B cell (primary cell): ENCODE measurements around the gene DHDH. TPM values are rescaled to one million over a fixed set of nuclear protein-coding genes. Genes with fewer than 3 reads are reported as not detected.

Source experiments
- ATAC-seq: fragments of 200-7000 bp; cut with Tn5 transposase; one replicate; pipeline ENCODE4 v1.10.0; 2021; ENCODE audit warnings: low read depth, mild to moderate bottlenecking, moderate number of reproducible peaks, moderate library complexity
- CTCF ChIA-PET: fragments of 350-600 bp; sonication (Branson Sonifier 250); formaldehyde crosslinking; loops from one replicate; lab custom pipeline; 2021; ENCODE audit warnings: antibody characterized with exemption, inconsistent platforms; lab: Charles Lee
- POLR2A ChIA-PET: fragments of 350-600 bp; sonication (Branson Sonifier 250); formaldehyde crosslinking; loops from one replicate; lab custom pipeline; 2021; ENCODE audit warnings: antibody characterized with exemption; lab: Charles Lee
- DNase-seq: peaks from one replicate; pipeline ENCODE4 v3.0.0; 2013
- H2AFZ ChIP-seq: 2 replicates; pipeline ENCODE4 v1.6.1; 2012; ENCODE audit warnings: mild to moderate bottlenecking, low read depth, low read length; ENCODE audit not compliant: insufficient read depth, poor library complexity, severe bottlenecking
- H3K27ac ChIP-seq, 2 donors: 1 replicate in 1 of 2; 2 replicates in 1 of 2; pipeline ENCODE4 v1.5.1; 2012 to 2013; ENCODE audit warnings: low read length in 2 of 2, mild to moderate bottlenecking in 2 of 2, moderate library complexity in 1 of 2
- H3K27me3 ChIP-seq, 4 experiments: fragments of 200-600 bp in 1 of 4; sonication (generic) in 1 of 4; replicated peaks in 1 of 4; 1 replicate in 2 of 4; 2 replicates in 2 of 4; pipeline versions ENCODE4 v1.6.1 to v1.7.0; 2013 to 2016; ENCODE audit warnings: low read length in 3 of 4, mild to moderate bottlenecking in 2 of 4, mixed read lengths in 1 of 4, moderate library complexity in 1 of 4; ENCODE audit not compliant: insufficient read depth in 4 of 4, control insufficient read depth in 3 of 4; ENCODE audit errors: control extremely low read depth in 1 of 4
- H3K36me3 ChIP-seq, 2 experiments: replicated peaks in 1 of 2; 1 replicate in 1 of 2; 2 replicates in 1 of 2; pipeline versions ENCODE4 v1.6.1 to v1.7.1; 2013; ENCODE audit warnings: low read length in 1 of 2; ENCODE audit not compliant: insufficient read depth in 2 of 2, control insufficient read depth in 1 of 2; ENCODE audit errors: control extremely low read depth in 1 of 2, extremely low read depth in 1 of 2
- H3K4me1 ChIP-seq, 2 donors: fragments of 200-600 bp in 1 of 2; sonication (generic) in 1 of 2; 1 replicate in 1 of 2; 2 replicates in 1 of 2; pipeline versions ENCODE4 v1.5.1 to v1.6.1; 2013 to 2017; ENCODE audit warnings: low read length in 2 of 2; ENCODE audit not compliant: control insufficient read depth in 2 of 2, insufficient read depth in 2 of 2
- H3K4me2 ChIP-seq: replicated peaks from 2 replicates; pipeline ENCODE3; 2012; ENCODE audit warnings: mild to moderate bottlenecking, low read depth, low read length; ENCODE audit not compliant: poor library complexity, severe bottlenecking
- H3K4me3 ChIP-seq, 5 experiments: fragments of 200-600 bp in 1 of 5; sonication (generic) in 1 of 5; 1 replicate in 3 of 5; 2 replicates in 2 of 5; pipeline versions ENCODE4 v1.5.1 to v1.7.0; 2011 to 2016; ENCODE audit warnings: low read length in 4 of 5, mild to moderate bottlenecking in 4 of 5, low read depth in 2 of 5, control low read depth in 1 of 5, moderate library complexity in 1 of 5; ENCODE audit not compliant: insufficient read depth in 1 of 5; ENCODE audit errors: control extremely low read depth in 1 of 5, extremely low read depth in 1 of 5
- H3K79me2 ChIP-seq: fragments of 200-600 bp; sonication (generic); one replicate; pipeline ENCODE4 v1.6.0; 2016; ENCODE audit warnings: low read length; ENCODE audit not compliant: control insufficient read depth, insufficient read depth
- H3K9ac ChIP-seq: fragments of 200-600 bp; sonication (generic); 2 replicates; pipeline ENCODE4 v1.6.1; 2017; ENCODE audit warnings: mild to moderate bottlenecking, low read length, moderate library complexity
- H3K9me3 ChIP-seq, 3 donors: one replicate each; pipeline versions ENCODE4 v1.6.1 to v1.7.1; 2013; ENCODE audit warnings: low read length in 2 of 3; ENCODE audit not compliant: control insufficient read depth in 2 of 3, insufficient read depth in 1 of 3; ENCODE audit errors: control extremely low read depth in 1 of 3
- H4K20me1 ChIP-seq: 2 replicates; pipeline ENCODE4 v1.6.0; 2012; ENCODE audit warnings: mild to moderate bottlenecking, low read length; ENCODE audit not compliant: insufficient read depth, control insufficient read depth, poor library complexity, severe bottlenecking
- H3K27ac Mint-ChIP-seq: one replicate; pipeline ENCODE4 v1.8.0; 2021; ENCODE audit warnings: mixed read lengths
- H3K27me3 Mint-ChIP-seq: one replicate; pipeline ENCODE4 v1.8.0; 2021; ENCODE audit warnings: mixed read lengths
- H3K4me1 Mint-ChIP-seq: one replicate; pipeline ENCODE4 v1.8.0; 2021; ENCODE audit warnings: mixed read lengths
- H3K4me3 Mint-ChIP-seq: one replicate; pipeline ENCODE4 v1.8.0; 2021; ENCODE audit warnings: mixed read lengths
- H3K9me3 Mint-ChIP-seq: one replicate; pipeline ENCODE4 v1.8.0; 2022; ENCODE audit warnings: mixed read lengths; ENCODE audit not compliant: insufficient read depth
- CTCF ChIP-seq: fragments of 200-600 bp; IDR thresholded peaks from one replicate; pipeline ENCODE4 v1.8.0; 2022; ENCODE audit warnings: antibody characterized with exemption, mild to moderate bottlenecking
- EZH2 ChIP-seq: IDR thresholded peaks from 2 replicates; pipeline ENCODE4 v1.6.1; 2012; ENCODE audit warnings: borderline replicate concordance, low read depth, mild to moderate bottlenecking, moderate library complexity, low read length; ENCODE audit not compliant: insufficient read depth, poor library complexity, severe bottlenecking
- WGBS: methylation state at CpG from one replicate; pipeline ENCODE4 v1.1.5; 2013; ENCODE audit warnings: missing lambda C conversion rate; ENCODE audit not compliant: insufficient coverage; 5-methylcytosine and 5-hydroxymethylcytosine counted together
- intact Hi-C: fragments of 100-400 bp; cut with micrococcal nuclease; formaldehyde crosslinking; loops from one replicate; pipeline ENCODE4 v1.10.0; 2022
- polyA plus RNA-seq: library from polyadenylated mRNA; depleted of rRNA; stranded (reverse); fragments of >200 nt; gene quantifications from 2 replicates; pipeline ENCODE4 v1.2.3, GENCODE V29; 2012
- total RNA-seq, 2 donors: library from RNA; stranded (reverse); fragments of 120-200 nt in 1 of 2; gene quantifications; 1 replicate in 1 of 2; 2 replicates in 1 of 2; pipeline versions ENCODE4 v1.2.3 to v1.2.4, GENCODE V29; 2013 to 2022

DHDH gene
- total and polyA plus RNA-seq, 2 donors (not counting 1 experiment from before 2014, with no cell fraction given): 0.64 to 0.82 TPM

- no peak overlapping the region for H2AFZ ChIP-seq
- Mint-ChIP-seq H3K4me3 (no peak overlapping the region), H3K27ac (no peak overlapping the region), H3K4me1 (peaks cover 5% of the 10 kb centered on the region), H3K27me3 (no peaks in the 10 kb centered on the region), H3K9me3 (peaks cover 9% of the 10 kb centered on the region)
- 86% methylated on average over 3 of the region's 3 CpGs for WGBS
- peaks cover 4% of the 10 kb centered on the region for H3K79me2 ChIP-seq
- H3K27me3 ChIP-seq: no peaks in the 10 kb centered on the region
- no peak overlapping the region for H3K27ac ChIP-seq
- POLR2A ChIA-PET: no interaction called here
- DNase-seq (no peak), ATAC-seq (no peak)
- no peaks in the 10 kb centered on the region for H3K36me3 ChIP-seq
- H4K20me1 ChIP-seq: no peaks in the 10 kb centered on the region
- H3K9me3 ChIP-seq: peaks cover 0 to 19% (median 11%) of the 10 kb centered on the region in 3 donors
- no peak overlapping the region for H3K4me3 ChIP-seq
- H3K9ac ChIP-seq: no peak overlapping the region
- intact Hi-C loops: no loop called here
- CTCF ChIA-PET: no interaction called here
- peaks cover under 1 to 8% of the 10 kb centered on the region in 2 donors for H3K4me1 ChIP-seq
- no peak for TF ChIP-seq EZH2
- TF ChIP-seq CTCF: no peak
- H3K4me2 ChIP-seq: no peak overlapping the region
Measured at GRCh38 chr19:48950159-48950558, 16.7 kb downstream of the DHDH start.

GRCh38 chr19:48950830-48951519, 17.5 kb downstream of the DHDH start:
- Histone ChIP-seq H2AFZ (no peak overlapping the region), H3K79me2 (peaks cover 12% of the 10 kb centered on the region), H3K27ac (no peak overlapping the region), H3K9me3 (peaks cover 0 to 19% (median 11%) of the 10 kb centered on the region in 3 donors), H3K4me3 (no peak overlapping the region), H4K20me1 (no peaks in the 10 kb centered on the region), H3K36me3 (no peaks in the 10 kb centered on the region), H3K27me3 (no peaks in the 10 kb centered on the region), H3K4me1 (peaks cover 6 to 16% of the 10 kb centered on the region in 2 donors), H3K9ac (no peak overlapping the region), H3K4me2 (no peak overlapping the region)
- 86% methylated on average over 7 of the region's 9 CpGs for WGBS
- ATAC-seq: no peak
- intact Hi-C loops: no loop called here
- Mint-ChIP-seq H3K9me3 (peaks cover 9% of the 10 kb centered on the region), H3K27ac (no peak overlapping the region), H3K4me3 (no peak overlapping the region), H3K4me1 (peaks cover 12% of the 10 kb centered on the region), H3K27me3 (no peaks in the 10 kb centered on the region)
- DNase-seq: no peak
- ChIA-PET POLR2A (interaction anchor here (0.7 to 1.4 kb wide), 2 partner anchors 13 to 278 kb away, joined by 3 to 4 read pairs; no protein-coding TSS in a partner anchor), CTCF (interaction anchor here (0.5 to 2.7 kb wide), 2 partner anchors 108 to 164 kb away, joined by 3 to 10 read pairs; no protein-coding TSS in a partner anchor)
- no peak for TF ChIP-seq CTCF
- no peak for TF ChIP-seq EZH2
